ENCODE results near the gene HNF1B.

DNA sequence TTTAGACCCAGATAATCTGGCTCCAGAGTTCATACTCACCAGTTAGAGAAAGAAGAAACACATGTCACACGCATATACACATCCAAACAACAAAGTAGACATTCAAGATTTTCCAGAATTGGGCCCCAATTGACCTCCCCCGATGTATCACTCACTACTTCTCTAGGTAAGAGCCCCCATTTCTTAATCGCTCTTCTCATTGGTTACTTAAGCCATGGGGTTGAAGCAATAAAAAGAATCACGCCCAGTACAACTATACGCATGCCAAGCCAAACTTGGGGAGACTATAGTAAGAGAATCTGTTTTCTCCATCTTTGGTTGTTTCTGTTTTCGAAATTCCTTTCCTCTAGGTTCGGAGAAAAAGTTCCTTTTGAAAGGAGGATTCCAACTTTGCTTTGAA, 102.2 kb downstream of the HNF1B start:
- TF ChIP-seq POLR2A (IDR thresholded peaks at IDR 0.05; ENCODE audit: low read depth, low read length): no peak
- TF ChIP-seq POLR2AphosphoS5 (IDR thresholded peaks at IDR 0.05; ENCODE audit: insufficient read depth, low read depth, low read length): no peak
- no peak for TF ChIP-seq EZH2 (IDR thresholded peaks at IDR 0.05; ENCODE audit: borderline replicate concordance, low read depth, low read length, severe bottlenecking)

Measured in endothelial cell of umbilical vein (primary cell).